Retinal pigment epithelial cell (primary cell): ENCODE data around the gene ID1.

Experiments used
- DNase-seq: peaks from one replicate; pipeline ENCODE4 v3.0.0-alpha.2; 2010; ENCODE audit warnings: low read depth
- H3K4me3 ChIP-seq: 2 replicates; pipeline ENCODE4 v1.5.1; 2011; ENCODE audit warnings: mild to moderate bottlenecking, low read length, control low read depth, moderate library complexity
- TF ChIP-seq, protein P1 (sequence below): conservative IDR thresholded peaks from 2 replicates; pipeline ENCODE4 v1.5.1; 2011; ENCODE audit warnings: low read depth, low read length, control low read depth, inconsistent platforms

ID1 gene

GRCh38 chr20:31569163-31570020, 35.7 kb upstream of the ID1 start:
- H3K4me3 ChIP-seq, result no peak overlapping the region
- TF ChIP-seq, protein P1, sequence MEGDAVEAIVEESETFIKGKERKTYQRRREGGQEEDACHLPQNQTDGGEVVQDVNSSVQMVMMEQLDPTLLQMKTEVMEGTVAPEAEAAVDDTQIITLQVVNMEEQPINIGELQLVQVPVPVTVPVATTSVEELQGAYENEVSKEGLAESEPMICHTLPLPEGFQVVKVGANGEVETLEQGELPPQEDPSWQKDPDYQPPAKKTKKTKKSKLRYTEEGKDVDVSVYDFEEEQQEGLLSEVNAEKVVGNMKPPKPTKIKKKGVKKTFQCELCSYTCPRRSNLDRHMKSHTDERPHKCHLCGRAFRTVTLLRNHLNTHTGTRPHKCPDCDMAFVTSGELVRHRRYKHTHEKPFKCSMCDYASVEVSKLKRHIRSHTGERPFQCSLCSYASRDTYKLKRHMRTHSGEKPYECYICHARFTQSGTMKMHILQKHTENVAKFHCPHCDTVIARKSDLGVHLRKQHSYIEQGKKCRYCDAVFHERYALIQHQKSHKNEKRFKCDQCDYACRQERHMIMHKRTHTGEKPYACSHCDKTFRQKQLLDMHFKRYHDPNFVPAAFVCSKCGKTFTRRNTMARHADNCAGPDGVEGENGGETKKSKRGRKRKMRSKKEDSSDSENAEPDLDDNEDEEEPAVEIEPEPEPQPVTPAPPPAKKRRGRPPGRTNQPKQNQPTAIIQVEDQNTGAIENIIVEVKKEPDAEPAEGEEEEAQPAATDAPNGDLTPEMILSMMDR, result peak; percentile 90
- DNase-seq, result no peak

DNA sequence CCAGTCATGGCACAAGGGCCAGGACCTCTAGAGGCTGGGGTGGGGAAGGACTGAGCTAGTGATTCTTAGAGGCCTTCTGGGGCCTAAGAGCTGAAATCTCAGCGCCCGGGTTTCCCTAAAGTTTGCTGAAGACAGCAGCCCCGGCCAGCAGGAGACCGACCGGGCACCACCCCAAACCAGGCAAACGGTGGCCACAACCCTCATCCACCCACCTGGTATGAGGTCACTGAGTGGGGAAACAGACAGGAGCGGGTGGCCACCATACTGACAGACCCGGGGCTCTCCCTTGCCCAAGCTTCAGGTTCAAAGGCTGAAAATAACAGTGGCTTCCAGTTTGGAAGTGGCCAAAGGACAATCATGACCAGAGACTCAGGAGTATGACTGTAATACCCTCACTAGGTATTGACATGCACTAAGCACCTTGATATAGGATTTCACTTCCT, 35.0 kb upstream of the ID1 start:
- TF ChIP-seq, protein P1, result no peak
- no peak for DNase-seq

DNA sequence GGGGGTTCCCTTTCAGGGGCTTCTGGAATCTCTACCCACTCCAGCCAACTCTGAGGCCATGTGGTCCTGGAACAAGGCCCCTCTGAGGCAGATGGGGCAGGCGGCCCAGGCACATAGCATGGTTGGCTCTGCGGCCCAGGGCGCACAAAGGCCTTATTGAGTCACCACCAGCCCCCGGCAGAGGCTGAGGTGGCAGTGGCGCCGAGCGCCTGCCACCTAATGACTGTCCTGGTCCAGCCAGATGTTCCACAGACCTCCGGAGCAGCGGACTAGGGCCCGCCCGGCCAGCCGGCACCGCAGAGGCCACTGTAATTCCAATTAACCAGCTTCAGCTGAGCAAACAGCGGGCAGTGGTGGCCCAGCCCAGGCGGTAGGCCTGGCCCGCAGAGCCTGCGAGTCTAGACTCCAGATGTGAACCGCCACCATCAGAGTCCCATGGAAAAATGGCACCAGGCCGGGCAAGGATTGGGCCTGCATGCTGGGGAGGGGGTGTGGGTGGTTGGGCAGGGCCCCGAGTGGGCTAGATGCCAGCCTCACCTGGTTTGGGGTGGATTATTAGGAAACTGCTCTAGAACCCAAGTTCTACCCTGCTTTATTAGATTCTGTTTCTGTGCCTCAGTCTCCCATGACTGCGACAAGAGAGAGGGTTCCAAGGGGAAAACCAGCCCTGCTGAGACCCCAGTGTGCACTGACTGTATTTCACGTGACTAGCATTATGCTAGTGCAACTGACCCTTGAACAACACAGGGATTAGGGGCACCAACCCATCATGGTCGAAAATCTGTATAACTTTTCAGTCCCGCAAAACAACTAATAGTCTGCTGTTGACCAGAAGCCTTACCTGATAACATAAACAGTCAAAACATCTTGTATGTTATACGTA, 34.1 kb upstream of the ID1 start:
- H3K4me3 ChIP-seq, result no peak overlapping the region
- no peak for DNase-seq
- TF ChIP-seq, protein P1, result no peak

More for the DNA sequence above, 35.0 kb upstream of the ID1 start:
- no peak overlapping the region for H3K4me3 ChIP-seq

- peak overlapping the region; percentile 17 for H3K4me3 ChIP-seq
- TF ChIP-seq, protein P1, result no peak
- DNase-seq, result no peak
Observed at GRCh38 chr20:31572042-31572700, 32.9 kb upstream of the ID1 start.

DNA sequence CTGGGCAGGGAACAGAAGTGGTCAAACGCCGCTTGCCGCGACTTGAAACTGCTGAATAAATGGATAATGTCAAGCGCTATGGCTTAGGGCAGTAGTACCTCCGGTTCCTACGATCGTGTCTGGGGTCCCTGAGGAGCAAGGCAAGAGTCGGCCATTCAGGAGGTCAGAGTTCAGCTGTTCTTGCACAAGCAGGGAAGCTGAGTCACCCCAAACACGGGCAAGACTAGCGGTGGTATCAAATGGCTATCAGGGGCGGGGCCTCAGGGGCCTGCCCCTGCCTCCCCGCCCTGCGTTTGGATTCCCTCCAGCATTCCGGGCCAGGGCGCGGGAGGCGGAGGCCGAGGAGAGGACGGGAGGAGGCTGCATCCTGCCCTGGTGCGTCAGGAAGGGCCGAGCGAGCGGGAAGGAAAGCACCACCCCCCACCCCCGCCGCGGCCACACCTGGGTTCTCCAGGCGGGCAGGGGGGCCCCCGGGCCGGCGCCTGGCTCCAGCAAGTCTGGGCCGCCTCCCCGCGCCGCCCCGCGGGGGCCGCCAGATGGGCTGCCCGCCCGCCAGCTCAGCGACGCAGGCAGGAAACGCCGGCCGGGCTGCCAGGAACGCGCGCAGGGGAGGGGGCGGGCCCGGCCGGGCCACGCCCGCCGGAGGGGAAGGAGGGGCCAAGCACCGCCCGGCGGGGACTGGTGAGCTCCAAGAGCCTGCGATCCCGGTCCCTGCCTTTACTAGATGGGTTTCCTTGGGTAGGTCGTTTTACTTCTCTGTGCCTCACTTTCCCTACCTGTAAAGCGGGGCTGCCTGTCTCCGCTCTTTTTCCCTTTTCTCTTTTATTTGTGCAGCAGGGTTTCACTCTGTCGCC, 32.2 kb upstream of the ID1 start:
- H3K4me3 ChIP-seq, result peak overlapping the region; percentile 48
- peak; percentile 94 for DNase-seq
- TF ChIP-seq, protein P1, result no peak
